Measurements from ENCODE around the gene SLC6A18.

DNA sequence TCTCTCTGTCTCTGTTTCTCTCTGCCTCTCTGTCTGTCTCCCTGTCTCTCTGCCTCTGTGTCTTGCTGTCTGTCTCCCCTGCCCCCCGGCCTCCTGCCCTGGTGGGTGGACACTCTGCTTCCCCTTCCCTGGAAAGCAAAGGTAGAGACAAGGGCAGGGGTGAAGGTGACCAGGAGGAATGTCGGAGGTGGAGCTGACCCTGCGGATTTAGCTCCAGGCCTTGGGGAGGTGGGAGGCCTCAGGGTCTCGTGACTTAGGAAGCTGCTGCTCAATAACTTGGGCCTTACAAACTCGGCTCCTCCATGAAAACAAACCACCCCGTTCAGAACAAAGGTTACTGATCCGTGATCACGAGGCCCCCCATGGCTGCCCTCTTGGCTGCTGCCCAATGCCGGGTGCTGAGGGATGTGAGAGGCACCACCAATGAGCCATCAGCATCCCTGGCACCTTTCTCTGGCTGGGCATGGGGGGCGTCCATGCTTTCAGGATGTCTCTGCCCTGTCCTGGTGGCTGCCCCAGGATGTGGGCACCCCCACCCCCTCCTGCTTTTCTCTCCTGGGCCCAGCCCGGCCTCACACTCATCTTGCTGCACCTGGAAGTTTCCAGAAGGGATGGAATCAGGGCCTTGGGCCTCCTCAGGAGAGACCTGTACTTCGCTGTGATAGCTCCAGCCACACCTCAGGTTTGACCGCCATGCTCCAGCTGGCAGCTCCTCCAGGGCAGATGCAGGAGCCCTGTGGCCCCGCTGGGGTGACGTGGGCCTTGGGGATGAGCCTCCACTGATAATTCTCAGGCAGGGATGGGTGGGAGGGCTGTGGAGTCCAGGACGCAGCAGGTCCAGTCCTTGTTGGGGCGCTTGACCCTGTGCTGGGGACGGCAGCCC is 38.6 kb upstream of the SLC6A18 start:
- TF ChIP-seq, protein P1, sequence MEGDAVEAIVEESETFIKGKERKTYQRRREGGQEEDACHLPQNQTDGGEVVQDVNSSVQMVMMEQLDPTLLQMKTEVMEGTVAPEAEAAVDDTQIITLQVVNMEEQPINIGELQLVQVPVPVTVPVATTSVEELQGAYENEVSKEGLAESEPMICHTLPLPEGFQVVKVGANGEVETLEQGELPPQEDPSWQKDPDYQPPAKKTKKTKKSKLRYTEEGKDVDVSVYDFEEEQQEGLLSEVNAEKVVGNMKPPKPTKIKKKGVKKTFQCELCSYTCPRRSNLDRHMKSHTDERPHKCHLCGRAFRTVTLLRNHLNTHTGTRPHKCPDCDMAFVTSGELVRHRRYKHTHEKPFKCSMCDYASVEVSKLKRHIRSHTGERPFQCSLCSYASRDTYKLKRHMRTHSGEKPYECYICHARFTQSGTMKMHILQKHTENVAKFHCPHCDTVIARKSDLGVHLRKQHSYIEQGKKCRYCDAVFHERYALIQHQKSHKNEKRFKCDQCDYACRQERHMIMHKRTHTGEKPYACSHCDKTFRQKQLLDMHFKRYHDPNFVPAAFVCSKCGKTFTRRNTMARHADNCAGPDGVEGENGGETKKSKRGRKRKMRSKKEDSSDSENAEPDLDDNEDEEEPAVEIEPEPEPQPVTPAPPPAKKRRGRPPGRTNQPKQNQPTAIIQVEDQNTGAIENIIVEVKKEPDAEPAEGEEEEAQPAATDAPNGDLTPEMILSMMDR (IDR thresholded peaks at IDR 0.05; ENCODE audit: insufficient read depth, low read length, poor library complexity, severe bottlenecking), result no peak
- TF ChIP-seq EZH2phosphoT487 (conservative IDR thresholded peaks at IDR 0.05; ENCODE audit: low read length), result no peak

All from SU-DHL-6 (cell line).